ENCODE data around the gene KCNT2.

DNA sequence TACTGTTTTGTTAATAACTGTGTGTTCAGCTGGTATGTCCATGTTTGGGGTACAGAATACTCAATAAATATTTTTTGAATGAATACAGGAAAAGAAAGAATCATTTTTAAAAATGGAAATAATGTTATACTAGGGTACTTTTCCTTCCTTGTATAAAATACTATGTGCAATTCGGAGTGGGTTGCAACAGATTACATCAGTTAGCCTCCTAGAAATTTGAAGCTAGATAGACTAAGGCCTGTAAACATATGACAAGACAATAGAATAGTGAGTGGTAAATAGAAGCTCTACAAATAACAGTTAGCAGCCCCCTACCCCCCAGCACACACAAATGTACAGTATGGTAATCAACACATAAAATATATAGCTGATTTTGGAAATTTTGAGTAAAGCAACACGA, 195.9 kb downstream of the KCNT2 start:
- TF ChIP-seq POLR2AphosphoS5 (IDR thresholded peaks at IDR 0.05; ENCODE audit: low read depth, low read length) (no peak), TCF7L2 (IDR thresholded peaks at IDR 0.05; ENCODE audit: low read depth, low read length) (no peak), SIN3A (IDR thresholded peaks at IDR 0.05; ENCODE audit: borderline replicate concordance, insufficient read depth, low read depth, low read length) (no peak)
- TF ChIP-seq, protein P1, sequence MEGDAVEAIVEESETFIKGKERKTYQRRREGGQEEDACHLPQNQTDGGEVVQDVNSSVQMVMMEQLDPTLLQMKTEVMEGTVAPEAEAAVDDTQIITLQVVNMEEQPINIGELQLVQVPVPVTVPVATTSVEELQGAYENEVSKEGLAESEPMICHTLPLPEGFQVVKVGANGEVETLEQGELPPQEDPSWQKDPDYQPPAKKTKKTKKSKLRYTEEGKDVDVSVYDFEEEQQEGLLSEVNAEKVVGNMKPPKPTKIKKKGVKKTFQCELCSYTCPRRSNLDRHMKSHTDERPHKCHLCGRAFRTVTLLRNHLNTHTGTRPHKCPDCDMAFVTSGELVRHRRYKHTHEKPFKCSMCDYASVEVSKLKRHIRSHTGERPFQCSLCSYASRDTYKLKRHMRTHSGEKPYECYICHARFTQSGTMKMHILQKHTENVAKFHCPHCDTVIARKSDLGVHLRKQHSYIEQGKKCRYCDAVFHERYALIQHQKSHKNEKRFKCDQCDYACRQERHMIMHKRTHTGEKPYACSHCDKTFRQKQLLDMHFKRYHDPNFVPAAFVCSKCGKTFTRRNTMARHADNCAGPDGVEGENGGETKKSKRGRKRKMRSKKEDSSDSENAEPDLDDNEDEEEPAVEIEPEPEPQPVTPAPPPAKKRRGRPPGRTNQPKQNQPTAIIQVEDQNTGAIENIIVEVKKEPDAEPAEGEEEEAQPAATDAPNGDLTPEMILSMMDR (IDR thresholded peaks at IDR 0.05), result no peak
- TF ChIP-seq, protein P2, sequence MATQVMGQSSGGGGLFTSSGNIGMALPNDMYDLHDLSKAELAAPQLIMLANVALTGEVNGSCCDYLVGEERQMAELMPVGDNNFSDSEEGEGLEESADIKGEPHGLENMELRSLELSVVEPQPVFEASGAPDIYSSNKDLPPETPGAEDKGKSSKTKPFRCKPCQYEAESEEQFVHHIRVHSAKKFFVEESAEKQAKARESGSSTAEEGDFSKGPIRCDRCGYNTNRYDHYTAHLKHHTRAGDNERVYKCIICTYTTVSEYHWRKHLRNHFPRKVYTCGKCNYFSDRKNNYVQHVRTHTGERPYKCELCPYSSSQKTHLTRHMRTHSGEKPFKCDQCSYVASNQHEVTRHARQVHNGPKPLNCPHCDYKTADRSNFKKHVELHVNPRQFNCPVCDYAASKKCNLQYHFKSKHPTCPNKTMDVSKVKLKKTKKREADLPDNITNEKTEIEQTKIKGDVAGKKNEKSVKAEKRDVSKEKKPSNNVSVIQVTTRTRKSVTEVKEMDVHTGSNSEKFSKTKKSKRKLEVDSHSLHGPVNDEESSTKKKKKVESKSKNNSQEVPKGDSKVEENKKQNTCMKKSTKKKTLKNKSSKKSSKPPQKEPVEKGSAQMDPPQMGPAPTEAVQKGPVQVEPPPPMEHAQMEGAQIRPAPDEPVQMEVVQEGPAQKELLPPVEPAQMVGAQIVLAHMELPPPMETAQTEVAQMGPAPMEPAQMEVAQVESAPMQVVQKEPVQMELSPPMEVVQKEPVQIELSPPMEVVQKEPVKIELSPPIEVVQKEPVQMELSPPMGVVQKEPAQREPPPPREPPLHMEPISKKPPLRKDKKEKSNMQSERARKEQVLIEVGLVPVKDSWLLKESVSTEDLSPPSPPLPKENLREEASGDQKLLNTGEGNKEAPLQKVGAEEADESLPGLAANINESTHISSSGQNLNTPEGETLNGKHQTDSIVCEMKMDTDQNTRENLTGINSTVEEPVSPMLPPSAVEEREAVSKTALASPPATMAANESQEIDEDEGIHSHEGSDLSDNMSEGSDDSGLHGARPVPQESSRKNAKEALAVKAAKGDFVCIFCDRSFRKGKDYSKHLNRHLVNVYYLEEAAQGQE (IDR thresholded peaks at IDR 0.05; ENCODE audit: insufficient read depth in 1 of 2, low read depth in 2 of 2, low read length in 1 of 2), result no peak
